OCI-M2 (cell line): ENCODE measurements around the gene IRF7.

Experiments
- DNase-seq: peaks from one replicate; lab custom pipeline; 2025; ENCODE audit not compliant: unreplicated experiment; lab: John Stamatoyannopoulos, UW

The IRF7 gene

GRCh38 chr11:641806-642370, 26.1 kb upstream of the IRF7 start:
- no peak for DNase-seq

- no peak for DNase-seq
These were observed 24.4 kb upstream of the IRF7 start for GRCh38 chr11:640021-640706.

- no peak for DNase-seq
These were observed 23.7 kb upstream of the IRF7 start for GRCh38 chr11:639332-639955.

- no peak for DNase-seq
These were observed 23.0 kb upstream of the IRF7 start for GRCh38 chr11:638631-639331.

GRCh38 chr11:637593-638521, 22.1 kb upstream of the IRF7 start:
- DNase-seq, result no peak

GRCh38 chr11:637333-637592, 21.5 kb upstream of the IRF7 start:
- no peak for DNase-seq

- no peak for DNase-seq
These were observed 21.0 kb upstream of the IRF7 start, which contains the start of gene DRD4 for GRCh38 chr11:636511-637332. Gene DRD4, plus strand, starts transcription at chr11:637269. Its CDS starts 36 bp downstream, at chr11:637305.

- no peak for DNase-seq
These were observed 20.3 kb upstream of the IRF7 start for GRCh38 chr11:635945-636510.

- no peak for DNase-seq
These were observed 15.1 kb upstream of the IRF7 start for GRCh38 chr11:630871-631270.

GRCh38 chr11:629237-629583, 13.5 kb upstream of the IRF7 start:
- no peak for DNase-seq

GRCh38 chr11:628056-628455, 12.3 kb upstream of the IRF7 start:
- no peak for DNase-seq

- DNase-seq, result no peak
These were observed 11.5 kb upstream of the IRF7 start for GRCh38 chr11:627308-627576.

GRCh38 chr11:626475-627307, 10.9 kb upstream of the IRF7 start, which contains the start of gene SCT:
Gene SCT, minus strand, starts transcription at chr11:627181. Its CDS starts 38 bp downstream, at chr11:627143.
- DNase-seq, result no peak

GRCh38 chr11:625636-626268, 10.0 kb upstream of the IRF7 start:
- DNase-seq, result no peak

- DNase-seq, result no peak
These were observed 9.2 kb upstream of the IRF7 start, which contains the start of gene CDHR5 for GRCh38 chr11:624705-625635. Gene CDHR5, minus strand, starts transcription at chr11:624955. Its CDS starts 53 bp downstream, at chr11:624902.

GRCh38 chr11:623999-624704, 8.4 kb upstream of the IRF7 start:
- DNase-seq, result no peak

GRCh38 chr11:623349-623869, 7.7 kb upstream of the IRF7 start:
- DNase-seq, result no peak
